Measurements from ENCODE around the gene DGAT2.

DGAT2 gene

GRCh38 chr11:75757651-75758050, 10.9 kb upstream of the DGAT2 start:
- DNase-seq = no peak

- DNase-seq = no peak
These were observed 8.7 kb upstream of the DGAT2 start for GRCh38 chr11:75759832-75760231.

DNA sequence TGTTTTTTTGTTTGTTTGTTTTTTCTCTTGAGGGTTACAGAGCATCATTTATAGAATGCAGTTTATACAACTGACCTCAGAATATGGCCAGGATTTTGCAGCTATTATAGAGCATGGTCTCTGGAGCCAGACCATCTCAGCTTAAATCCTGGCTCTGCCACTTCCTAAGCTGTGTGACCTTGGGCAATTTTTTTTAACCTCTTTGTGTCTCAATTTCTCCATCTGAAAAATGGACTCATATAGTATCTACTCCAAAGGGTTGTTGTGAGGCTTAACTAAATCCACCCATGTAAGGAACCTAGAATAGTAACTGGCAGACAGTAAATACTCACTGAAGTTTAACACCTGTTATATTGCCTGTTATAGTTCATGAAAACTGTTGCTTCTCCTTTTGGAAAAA, 8.3 kb upstream of the DGAT2 start:
- no peak for DNase-seq

- no peak for DNase-seq
These were observed 7.7 kb upstream of the DGAT2 start for GRCh38 chr11:75760710-75761493.

DNA sequence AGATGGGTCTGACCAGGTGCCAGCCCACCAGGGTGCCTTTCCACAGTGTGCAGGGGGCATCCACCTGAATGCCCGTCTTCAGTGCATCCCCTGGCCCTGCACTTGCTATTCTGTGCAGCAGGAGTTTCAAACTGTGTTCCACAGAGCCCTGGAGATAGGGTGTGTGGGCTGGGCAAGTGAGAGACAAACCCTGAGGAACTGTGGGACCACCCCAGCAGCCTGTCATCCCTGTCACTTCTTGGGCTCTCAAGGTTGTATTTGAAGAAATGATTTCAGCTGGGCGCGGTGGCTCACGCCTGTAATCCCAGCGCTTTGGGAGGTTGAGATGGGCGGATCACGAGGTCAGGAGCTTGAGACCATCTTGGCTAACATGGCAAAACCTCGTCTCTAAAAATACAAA, 6.4 kb upstream of the DGAT2 start:
- no peak for DNase-seq

GRCh38 chr11:75762885-75763284, 5.7 kb upstream of the DGAT2 start:
- no peak for DNase-seq

GRCh38 chr11:75763846-75764245, 4.7 kb upstream of the DGAT2 start:
- DNase-seq = no peak

DNA sequence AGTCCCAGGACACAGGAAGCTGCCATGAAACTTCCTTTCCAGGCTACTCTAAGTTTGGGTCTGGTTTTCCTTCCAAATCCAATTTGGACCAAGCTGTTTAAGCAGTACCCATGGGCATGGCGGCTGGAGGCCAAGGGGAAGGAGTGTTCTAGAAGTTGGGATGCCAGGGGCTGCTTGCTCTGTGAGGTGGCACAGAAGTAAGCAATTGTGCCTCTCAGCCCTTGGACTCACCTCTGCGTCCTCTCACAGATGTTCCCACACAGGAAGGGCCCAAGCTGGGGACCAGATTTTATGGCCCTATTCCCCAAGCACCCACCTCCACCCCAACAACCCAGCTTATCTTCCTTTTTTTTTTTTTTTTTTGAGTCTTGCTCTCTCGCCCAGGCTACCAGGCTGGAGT, 3.5 kb upstream of the DGAT2 start:
- DNase-seq = no peak

- no peak for DNase-seq
These were observed 1.9 kb upstream of the DGAT2 start for GRCh38 chr11:75766443-75767227.

GRCh38 chr11:75767228-75767572, 1.4 kb upstream of the DGAT2 start:
- no peak for DNase-seq

GRCh38 chr11:75767793-75768111, 826 bp upstream of the DGAT2 start:
- no peak for DNase-seq

DNA sequence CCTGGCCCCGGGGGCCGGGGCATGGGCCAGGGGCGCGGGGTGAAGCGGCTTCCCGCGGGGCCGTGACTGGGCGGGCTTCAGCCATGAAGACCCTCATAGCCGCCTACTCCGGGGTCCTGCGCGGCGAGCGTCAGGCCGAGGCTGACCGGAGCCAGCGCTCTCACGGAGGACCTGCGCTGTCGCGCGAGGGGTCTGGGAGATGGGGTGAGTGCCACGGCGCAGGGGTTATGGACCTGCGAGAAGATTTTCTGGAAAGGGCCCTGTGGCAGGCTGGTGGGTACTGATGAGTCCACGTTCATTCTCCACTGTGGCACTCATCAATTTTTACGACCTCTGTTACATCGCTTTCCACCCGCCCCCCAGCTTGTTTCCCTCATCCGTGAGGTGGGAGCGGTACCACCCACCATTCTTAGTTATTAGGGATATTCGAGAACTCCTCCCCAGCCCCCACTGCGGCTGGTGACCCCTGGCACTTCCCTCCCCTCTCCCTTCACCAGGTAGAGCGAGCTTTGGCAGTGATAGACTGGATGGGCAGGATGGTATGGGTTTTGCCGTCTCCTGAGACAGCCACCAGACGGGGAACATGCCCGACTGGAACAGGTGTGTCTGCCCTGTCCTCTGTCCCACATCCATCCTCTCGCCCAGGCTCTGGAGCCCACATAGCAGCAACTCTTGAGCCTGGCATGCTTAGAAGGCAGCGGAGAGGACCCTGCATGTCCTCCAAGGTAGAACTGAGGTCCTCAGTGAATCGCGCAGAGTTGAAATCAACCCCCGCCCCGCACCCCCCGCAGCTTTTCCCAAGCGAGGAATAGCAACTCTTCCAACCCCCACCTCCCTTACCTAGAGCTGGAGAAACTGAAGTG, 562 bp downstream of the DGAT2 start:
- DNase-seq = no peak

DNA sequence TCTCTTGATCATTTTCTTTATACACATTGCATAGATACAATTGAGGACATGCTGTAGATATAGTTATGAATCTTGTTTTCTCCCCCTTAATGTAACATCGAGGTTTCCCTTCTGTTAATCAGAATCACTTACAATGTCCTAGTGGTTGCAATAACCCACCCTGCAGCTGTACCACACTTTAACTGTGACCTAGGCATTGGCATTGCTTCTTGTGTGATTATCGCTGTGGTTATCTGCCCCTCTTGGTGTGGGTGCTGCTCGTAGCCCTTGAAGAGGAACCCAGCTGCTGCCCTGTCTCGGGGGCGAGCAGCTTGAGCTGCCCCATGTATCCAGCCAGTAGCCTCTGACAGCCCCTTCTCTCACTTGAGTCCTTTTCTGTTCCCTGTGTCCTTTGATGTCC, 1.5 kb downstream of the DGAT2 start:
- DNase-seq = no peak

GRCh38 chr11:75771646-75772410, 3.2 kb downstream of the DGAT2 start:
- no peak for DNase-seq

GRCh38 chr11:75773595-75774353, 5.2 kb downstream of the DGAT2 start:
- no peak for DNase-seq

- no peak for DNase-seq
These were observed 6.5 kb downstream of the DGAT2 start for GRCh38 chr11:75775056-75775455.

DNA sequence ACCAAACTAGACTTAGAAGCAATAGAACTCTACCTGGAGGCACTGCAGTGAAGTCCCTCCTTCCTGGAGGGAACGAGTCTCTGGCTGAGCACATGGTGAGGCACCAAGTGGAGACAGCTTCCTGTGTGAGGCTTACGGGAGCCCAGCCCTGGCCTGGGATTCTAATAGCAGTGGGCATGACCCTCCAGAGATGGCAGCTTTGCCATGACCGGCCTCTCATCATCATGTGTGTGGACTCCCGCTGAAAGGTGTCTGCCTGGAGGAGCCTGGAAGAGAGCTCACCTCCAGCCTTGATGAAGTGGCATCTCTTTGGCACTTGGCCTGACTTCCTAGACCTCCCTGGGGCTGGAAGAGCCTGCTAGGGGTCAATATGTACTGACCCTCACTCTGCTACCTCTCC, 8.0 kb downstream of the DGAT2 start:
- DNase-seq = no peak

- DNase-seq = no peak
These were observed 9.0 kb downstream of the DGAT2 start for GRCh38 chr11:75777461-75778110.

DNA sequence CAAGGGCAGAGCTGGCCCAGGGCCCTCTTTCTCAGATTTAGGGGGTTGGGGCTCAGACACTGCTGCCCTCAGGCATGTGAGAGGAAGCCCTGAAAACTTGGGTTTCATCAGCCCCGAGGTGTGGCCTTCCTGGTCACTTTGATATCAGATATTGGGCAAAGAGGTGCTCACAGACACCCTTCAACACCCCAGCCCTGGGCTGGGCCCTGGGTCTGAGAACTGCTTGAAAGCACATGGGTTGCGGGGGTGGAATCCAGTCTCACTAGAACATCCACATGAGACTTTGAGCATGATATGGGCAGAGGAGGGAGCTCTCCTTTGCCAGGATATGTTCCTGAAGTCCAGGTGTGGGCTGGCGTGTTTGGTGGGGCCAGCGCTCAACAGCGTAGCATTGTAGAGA, 10.4 kb downstream of the DGAT2 start:
- no peak for DNase-seq

DNA sequence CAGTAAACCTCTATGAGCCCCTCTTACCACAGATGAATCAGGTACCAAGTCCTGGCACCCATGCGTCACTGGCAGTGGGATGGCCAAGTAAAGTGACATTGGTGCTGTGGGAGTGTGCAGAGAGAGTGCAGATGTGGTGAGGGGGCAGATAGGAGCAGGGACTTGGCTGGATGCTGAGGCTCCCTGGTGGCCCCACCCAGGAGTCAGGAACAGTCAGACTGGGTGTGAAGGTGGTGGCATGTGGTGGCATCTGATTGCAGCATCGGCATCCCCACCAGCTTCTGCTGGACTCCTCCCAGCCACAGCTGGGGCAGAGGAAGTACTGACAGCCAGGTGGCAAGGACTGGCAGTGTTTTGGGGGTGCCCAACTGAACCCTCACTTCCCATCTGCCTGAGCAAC, 11.4 kb downstream of the DGAT2 start:
- DNase-seq = no peak

- no peak for DNase-seq
These were observed 12.3 kb downstream of the DGAT2 start for GRCh38 chr11:75780888-75781287.

GRCh38 chr11:75781296-75781695, 12.7 kb downstream of the DGAT2 start:
- DNase-seq = no peak

Data from islet precursor cell (in vitro differentiated cells).